GM19099 (cell line): ENCODE measurements around the gene NCAM1.

Source experiments
- POLR2A ChIP-seq: IDR thresholded peaks from 3 replicates; pipeline ENCODE4 v1.6.1; 2011; ENCODE audit warnings: low read depth; ENCODE audit not compliant: insufficient read length; ENCODE audit errors: extremely low read depth

The NCAM1 gene

GRCh38 chr11:113121746-113122145, 160.5 kb downstream of the NCAM1 start:
- no peak for TF ChIP-seq POLR2A

GRCh38 chr11:113124006-113124405, 162.8 kb downstream of the NCAM1 start:
- no peak for TF ChIP-seq POLR2A

- TF ChIP-seq POLR2A: no peak
Observed at GRCh38 chr11:113124578-113124977, 163.4 kb downstream of the NCAM1 start.

- TF ChIP-seq POLR2A: no peak
Observed at GRCh38 chr11:113129261-113129992, 168.2 kb downstream of the NCAM1 start.

GRCh38 chr11:113131036-113131775, 170.0 kb downstream of the NCAM1 start:
- no peak for TF ChIP-seq POLR2A

- no peak for TF ChIP-seq POLR2A
Observed at GRCh38 chr11:113133071-113133470, 171.9 kb downstream of the NCAM1 start.

- no peak for TF ChIP-seq POLR2A
Observed at GRCh38 chr11:113134626-113135025, 173.4 kb downstream of the NCAM1 start.

- no peak for TF ChIP-seq POLR2A
Observed at GRCh38 chr11:113137713-113138529, 176.7 kb downstream of the NCAM1 start.

GRCh38 chr11:113138731-113139130, 177.5 kb downstream of the NCAM1 start:
- no peak for TF ChIP-seq POLR2A

- TF ChIP-seq POLR2A: no peak
Observed at GRCh38 chr11:113141010-113141409, 179.8 kb downstream of the NCAM1 start.

- TF ChIP-seq POLR2A: no peak
Observed at GRCh38 chr11:113142508-113142907, 181.3 kb downstream of the NCAM1 start.

- TF ChIP-seq POLR2A: no peak
Observed at GRCh38 chr11:113147249-113147648, 186.0 kb downstream of the NCAM1 start.

- no peak for TF ChIP-seq POLR2A
Observed at GRCh38 chr11:113148076-113148475, 186.9 kb downstream of the NCAM1 start.

- TF ChIP-seq POLR2A: no peak
Observed at GRCh38 chr11:113148652-113149051, 187.4 kb downstream of the NCAM1 start.

GRCh38 chr11:113151521-113151920, 190.3 kb downstream of the NCAM1 start:
- TF ChIP-seq POLR2A: no peak
